GM12872 (cell line): ENCODE data around the gene INPP4A.

Source experiments
- TF ChIP-seq, protein P1 (sequence below): IDR thresholded peaks from 3 replicates; pipeline ENCODE4 v1.5.1; 2011; ENCODE audit warnings: low read depth, mild to moderate bottlenecking, low read length, moderate library complexity; ENCODE audit not compliant: insufficient read depth

INPP4A gene

DNA sequence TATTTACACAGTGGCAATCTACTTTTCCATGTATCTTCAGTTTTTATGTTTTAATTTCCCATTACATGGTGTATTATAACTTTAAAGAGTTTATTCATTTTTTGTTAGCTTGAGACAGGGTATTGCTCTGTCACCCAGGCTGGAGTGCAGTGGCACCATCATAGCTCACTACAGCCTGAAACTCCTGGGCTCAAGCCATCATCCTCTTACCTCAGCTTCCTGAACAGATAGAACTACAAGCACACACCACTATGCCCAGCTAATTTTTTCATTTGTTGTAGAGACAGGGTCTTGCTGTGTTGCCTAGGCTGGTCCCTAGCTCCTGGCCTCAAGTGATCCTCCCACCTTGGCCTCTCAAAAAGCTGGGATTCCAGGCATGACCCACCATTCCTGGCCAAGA, 96.8 kb downstream of the INPP4A start:
- TF ChIP-seq, protein P1, sequence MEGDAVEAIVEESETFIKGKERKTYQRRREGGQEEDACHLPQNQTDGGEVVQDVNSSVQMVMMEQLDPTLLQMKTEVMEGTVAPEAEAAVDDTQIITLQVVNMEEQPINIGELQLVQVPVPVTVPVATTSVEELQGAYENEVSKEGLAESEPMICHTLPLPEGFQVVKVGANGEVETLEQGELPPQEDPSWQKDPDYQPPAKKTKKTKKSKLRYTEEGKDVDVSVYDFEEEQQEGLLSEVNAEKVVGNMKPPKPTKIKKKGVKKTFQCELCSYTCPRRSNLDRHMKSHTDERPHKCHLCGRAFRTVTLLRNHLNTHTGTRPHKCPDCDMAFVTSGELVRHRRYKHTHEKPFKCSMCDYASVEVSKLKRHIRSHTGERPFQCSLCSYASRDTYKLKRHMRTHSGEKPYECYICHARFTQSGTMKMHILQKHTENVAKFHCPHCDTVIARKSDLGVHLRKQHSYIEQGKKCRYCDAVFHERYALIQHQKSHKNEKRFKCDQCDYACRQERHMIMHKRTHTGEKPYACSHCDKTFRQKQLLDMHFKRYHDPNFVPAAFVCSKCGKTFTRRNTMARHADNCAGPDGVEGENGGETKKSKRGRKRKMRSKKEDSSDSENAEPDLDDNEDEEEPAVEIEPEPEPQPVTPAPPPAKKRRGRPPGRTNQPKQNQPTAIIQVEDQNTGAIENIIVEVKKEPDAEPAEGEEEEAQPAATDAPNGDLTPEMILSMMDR, result no peak

DNA sequence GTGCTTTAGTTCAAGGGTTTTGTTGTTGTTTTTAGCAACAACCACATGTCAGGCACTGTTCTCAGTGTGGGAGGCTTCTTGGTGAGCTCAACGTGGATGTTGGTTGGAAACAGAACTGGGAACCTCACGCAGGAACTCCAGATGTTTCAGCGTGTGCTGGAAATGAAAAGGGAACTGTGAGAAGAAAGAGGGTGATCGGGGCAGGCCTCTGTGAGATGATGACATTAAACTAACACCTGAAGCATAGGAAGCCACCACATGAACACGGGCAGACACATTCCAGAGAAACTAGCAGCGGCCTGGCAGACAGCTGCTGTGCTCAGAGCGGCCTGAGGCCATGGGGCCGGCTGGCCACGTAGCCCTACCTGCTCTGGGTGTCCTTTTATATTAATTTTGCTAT, 97.2 kb downstream of the INPP4A start:
- TF ChIP-seq, protein P1, result no peak

DNA sequence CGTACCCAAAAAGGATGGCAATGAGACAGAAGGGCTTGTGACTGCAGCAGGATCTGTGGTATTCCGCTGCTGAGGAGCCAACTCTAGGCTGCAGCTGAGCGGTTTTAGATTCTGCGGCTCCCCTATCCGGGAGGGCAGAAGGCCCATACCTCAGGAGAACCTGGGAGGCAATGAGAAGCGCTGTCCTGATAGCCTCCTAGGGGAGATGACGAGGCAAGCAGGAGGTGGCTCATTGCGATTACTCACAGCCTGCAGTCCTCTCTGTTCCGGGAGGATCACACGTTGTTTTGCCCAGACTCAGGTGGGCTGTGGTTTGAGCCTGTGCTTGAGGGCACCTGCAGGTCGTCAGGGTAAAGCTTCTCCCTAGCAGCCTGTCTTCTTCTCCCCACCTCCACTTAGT, 98.6 kb downstream of the INPP4A start:
- TF ChIP-seq, protein P1, result no peak

DNA sequence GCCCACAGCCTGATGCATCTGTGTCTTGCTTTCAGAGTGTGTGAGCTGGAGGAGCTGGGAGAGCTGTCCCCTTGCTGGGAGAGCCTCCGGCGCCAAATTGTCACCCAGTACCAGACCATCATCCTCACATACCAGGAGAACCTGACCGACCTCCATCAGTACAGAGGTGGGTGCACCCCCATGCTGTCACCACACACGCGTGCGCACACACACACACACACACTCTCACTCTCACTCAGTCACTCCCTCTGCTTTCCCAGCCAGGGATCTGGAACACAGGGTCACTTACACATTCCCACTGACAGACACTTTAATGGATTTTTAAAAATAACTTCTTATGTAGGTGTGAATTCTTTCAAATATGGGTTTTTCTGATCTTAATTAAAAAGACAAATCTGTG, 99.2 kb downstream of the INPP4A start:
- TF ChIP-seq, protein P1, result no peak

DNA sequence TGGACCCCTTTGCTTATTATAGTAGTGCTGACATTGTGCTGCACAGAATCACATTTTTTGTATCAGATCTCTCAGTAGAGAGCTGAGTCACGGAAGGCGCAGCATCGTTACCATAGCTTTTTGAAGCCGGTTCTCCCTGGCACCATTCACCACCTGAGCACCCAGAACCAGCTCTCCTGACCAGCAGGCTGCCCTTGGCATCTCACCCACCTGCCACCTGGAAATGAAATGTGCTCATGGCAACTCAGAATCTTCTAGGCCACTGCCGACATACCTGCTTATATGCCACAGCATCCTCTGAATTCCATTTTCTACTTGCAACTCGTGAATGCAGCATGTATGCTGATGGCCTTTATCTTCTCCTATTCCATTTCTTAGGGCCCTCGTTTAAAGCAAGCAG, 100.9 kb downstream of the INPP4A start:
- TF ChIP-seq, protein P1, result no peak

DNA sequence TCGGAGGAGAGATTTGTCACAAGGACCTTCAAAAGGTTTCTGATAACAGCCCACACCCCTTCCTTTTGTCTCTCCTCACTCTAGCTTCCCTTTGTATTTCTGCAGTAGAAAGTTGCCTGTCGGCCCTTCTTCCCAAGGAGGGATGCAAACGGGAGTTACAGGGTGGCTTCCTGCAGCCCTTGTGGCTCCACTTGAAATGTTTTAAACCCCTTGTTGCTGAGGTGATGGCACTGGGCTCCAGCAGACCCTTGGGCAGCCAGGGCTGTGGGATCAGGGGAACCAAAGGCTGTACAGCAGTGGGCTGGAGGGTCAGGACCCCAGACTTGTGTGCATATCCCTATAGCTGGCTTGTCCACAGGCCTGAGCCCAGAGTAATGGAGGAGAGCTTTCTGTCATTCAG, 101.5 kb downstream of the INPP4A start:
- TF ChIP-seq, protein P1, result no peak

DNA sequence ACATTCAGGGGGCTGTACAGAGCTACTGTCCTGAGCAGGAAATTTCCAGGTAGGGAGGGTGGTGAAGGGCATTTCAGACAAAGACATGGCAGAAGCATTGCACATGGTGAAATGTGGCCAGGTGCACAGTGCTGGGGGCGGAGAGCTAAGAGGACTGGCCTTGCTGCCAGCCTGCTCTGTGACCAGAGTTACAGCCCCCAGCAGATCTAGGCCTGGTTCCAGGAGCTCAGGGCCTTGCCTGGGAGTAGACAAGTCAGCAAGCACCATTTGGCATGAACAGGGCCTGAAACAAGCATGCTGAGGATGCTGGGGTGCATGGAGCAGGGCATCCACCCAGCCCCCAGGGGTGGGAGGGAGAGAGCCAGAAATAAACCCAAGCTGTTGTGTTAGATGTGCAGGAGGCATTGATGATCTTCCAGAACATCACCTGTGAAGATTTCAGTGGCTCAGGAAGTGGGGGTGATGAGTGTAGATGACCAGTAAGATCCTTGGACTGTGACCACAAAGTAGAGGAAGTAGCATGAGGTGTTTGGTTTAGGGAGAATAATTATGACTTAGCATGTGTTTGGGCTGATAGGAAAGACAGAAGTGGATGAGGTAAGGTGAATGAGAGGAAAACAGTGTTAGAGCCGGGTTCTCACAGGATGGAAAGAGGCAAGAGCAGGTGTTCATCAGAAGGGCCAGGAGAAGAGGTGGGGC, 102.6 kb downstream of the INPP4A start:
- TF ChIP-seq, protein P1, result no peak
